ENCODE measurements around the gene CLDN9. TPM values are rescaled to one million over a fixed set of nuclear protein-coding genes. Genes with fewer than 3 reads are reported as not detected.

Gene CLDN9
- total RNA-seq, 2 donors from 2014 or later, result 0.91 TPM; not detected in 1

- intact Hi-C loops (cut with DNase I), result no loop called here
- H3K36me3 ChIP-seq, result no peaks in the 10 kb centered on the region
- H3K4me3 ChIP-seq, result peak within 1 kb of the TSS; percentile 41 to 71
- peak; percentile 82 for DNase-seq (ENCODE audit: low spot score)
- H3K4me1 ChIP-seq (replicated peaks), result peaks cover 37% of the 10 kb centered on the region
- no peaks in the 10 kb centered on the region for H3K9me3 ChIP-seq
- H3K27me3 ChIP-seq (replicated peaks; ENCODE audit: insufficient read depth), result no peaks in the 10 kb centered on the region
- TF ChIP-seq CTCF (IDR thresholded peaks at IDR 0.05) (peak in 1 of 4 experiments; percentile 34), POLR2AphosphoS5 (IDR thresholded peaks at IDR 0.05) (peak; percentile 53), POLR2A (IDR thresholded peaks at IDR 0.05) (peak; percentile 63)
- H3K27ac ChIP-seq, result peak within 1 kb of the TSS; percentile 23 to 67
- 2% methylated on average over 66 of the region's 98 CpGs for WGBS
Measured at GRCh38 chr16:2968738-2969544, 43.8 kb upstream of the CLDN9 start, which contains the start of gene PAQR4. PAQR4 (plus strand) TSS chr16:2969348; CDS start chr16:2969675, 327 bp downstream.

GRCh38 chr16:2969545-2970521 lies 42.9 kb upstream of the CLDN9 start:
- 6% methylated on average over 29 of the region's 83 CpGs for WGBS
- no peaks in the 10 kb centered on the region for H3K36me3 ChIP-seq
- no peaks in the 10 kb centered on the region for H3K27me3 ChIP-seq (replicated peaks; ENCODE audit: insufficient read depth)
- H3K9me3 ChIP-seq, result no peaks in the 10 kb centered on the region
- TF ChIP-seq CTCF (IDR thresholded peaks at IDR 0.05), result peak in 3 of 4 experiments; percentile 33 to 63 (median 59)
- TF ChIP-seq POLR2A (IDR thresholded peaks at IDR 0.05), result no peak
- H3K4me3 ChIP-seq, result peak overlapping the region; percentile 41 to 71
- intact Hi-C loops (cut with DNase I), result no loop called here
- peak; percentile 50 for DNase-seq (ENCODE audit: low spot score)
- peaks cover 33% of the 10 kb centered on the region for H3K4me1 ChIP-seq (replicated peaks)
- peak overlapping the region; percentile 23 to 67 for H3K27ac ChIP-seq

- Histone ChIP-seq H3K4me1 (replicated peaks) (peaks cover 33% of the 10 kb centered on the region), H3K4me3 (peak overlapping the region in 1 of 2 donors; percentile 71), H3K27me3 (replicated peaks; ENCODE audit: insufficient read depth) (no peaks in the 10 kb centered on the region), H3K36me3 (no peaks in the 10 kb centered on the region), H3K9me3 (no peaks in the 10 kb centered on the region), H3K27ac (peak overlapping the region; percentile 23 to 67)
- 77% methylated on average over 6 of the region's 6 CpGs for WGBS
- DNase-seq (ENCODE audit: low spot score), result no peak
- intact Hi-C loops (cut with DNase I), result no loop called here
- no peak for TF ChIP-seq CTCF (IDR thresholded peaks at IDR 0.05)
- no peak for TF ChIP-seq POLR2AphosphoS5 (IDR thresholded peaks at IDR 0.05)
- no peak for TF ChIP-seq POLR2A (IDR thresholded peaks at IDR 0.05)
Measured at GRCh38 chr16:2970563-2970962, 42.2 kb upstream of the CLDN9 start.

DNA sequence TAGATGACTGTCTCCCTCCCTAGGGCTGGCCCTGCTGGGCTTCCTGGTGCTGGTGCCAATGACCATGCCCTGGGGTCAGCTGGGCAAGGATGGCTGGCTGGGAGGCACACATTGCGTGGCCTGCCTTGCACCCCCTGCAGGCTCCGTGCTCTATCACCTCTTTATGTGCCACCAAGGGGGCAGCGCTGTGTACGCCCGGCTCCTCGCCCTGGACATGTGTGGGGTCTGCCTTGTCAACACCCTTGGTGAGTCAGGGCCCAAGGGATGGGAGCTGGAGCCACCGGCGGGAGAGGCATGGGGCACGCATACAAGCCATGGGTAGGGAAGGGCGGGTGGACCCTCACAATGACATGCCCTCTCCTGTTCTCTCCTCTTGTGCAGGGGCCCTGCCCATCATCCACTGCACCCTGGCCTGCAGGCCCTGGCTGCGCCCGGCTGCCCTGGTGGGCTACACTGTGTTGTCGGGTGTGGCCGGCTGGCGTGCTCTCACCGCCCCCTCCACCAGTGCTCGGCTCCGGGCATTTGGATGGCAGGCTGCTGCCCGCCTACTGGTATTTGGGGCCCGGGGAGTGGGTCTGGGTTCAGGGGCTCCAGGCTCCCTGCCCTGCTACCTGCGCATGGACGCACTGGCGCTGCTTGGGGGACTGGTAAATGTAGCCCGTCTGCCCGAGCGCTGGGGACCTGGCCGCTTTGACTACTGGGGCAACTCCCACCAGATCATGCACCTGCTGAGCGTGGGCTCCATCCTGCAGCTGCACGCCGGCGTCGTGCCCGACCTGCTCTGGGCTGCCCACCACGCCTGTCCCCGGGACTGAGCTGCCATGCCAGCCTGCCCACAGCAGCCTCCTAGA lies 41.4 kb upstream of the CLDN9 start:
- no peak for DNase-seq (ENCODE audit: low spot score)
- no peaks in the 10 kb centered on the region for H3K36me3 ChIP-seq
- no peak for TF ChIP-seq POLR2AphosphoS5 (IDR thresholded peaks at IDR 0.05)
- no peak for TF ChIP-seq CTCF (IDR thresholded peaks at IDR 0.05)
- TF ChIP-seq POLR2A (IDR thresholded peaks at IDR 0.05), result no peak
- intact Hi-C loops (cut with DNase I), result no loop called here
- H3K27ac ChIP-seq, result no peak overlapping the region
- WGBS, result 87% methylated on average over 28 of the region's 35 CpGs
- no peaks in the 10 kb centered on the region for H3K27me3 ChIP-seq (replicated peaks; ENCODE audit: insufficient read depth)
- no peak overlapping the region for H3K4me3 ChIP-seq
- H3K4me1 ChIP-seq (replicated peaks), result peaks cover 33% of the 10 kb centered on the region
- no peaks in the 10 kb centered on the region for H3K9me3 ChIP-seq
